Stimulated activated naive B cell treated with anti-CD40 and anti-IgM and Interleukin-4, amounts not matched to agents 10 μg/mL and 1 μg/mL and 100 μg/mL, for 72 hours (primary cell): ENCODE data around the gene PPOX.
A peak's percentile ranks its signal among the peaks of the same experiment; 100 is the strongest.

ENCODE experiments used
- ATAC-seq, 2 donors: fragments of 150-1000 bp; cut with Tn5 transposase; replicated peaks; 2 replicates each; pipeline ENCODE4 v1.10.0; 2021; ENCODE audit warnings: moderate library complexity in 1 of 2
- DNase-seq: peaks from one replicate; pipeline ENCODE4 v3.0.0; 2021
- H3K27ac Mint-ChIP-seq: one replicate; pipeline ENCODE4 v1.8.0; 2022; ENCODE audit warnings: mild to moderate bottlenecking, mixed read lengths
- H3K27me3 Mint-ChIP-seq, 2 donors: one replicate each; pipeline ENCODE4 v1.8.0; 2022; ENCODE audit warnings: mixed read lengths in 2 of 2
- H3K36me3 Mint-ChIP-seq, 2 donors: one replicate each; pipeline ENCODE4 v1.8.0; 2022; ENCODE audit warnings: mixed read lengths in 2 of 2, mild to moderate bottlenecking in 1 of 2
- H3K4me1 Mint-ChIP-seq, 2 donors: one replicate each; pipeline ENCODE4 v1.8.0; 2022; ENCODE audit warnings: mixed read lengths in 2 of 2, mild to moderate bottlenecking in 1 of 2
- H3K4me3 Mint-ChIP-seq, 2 donors: one replicate each; pipeline ENCODE4 v1.8.0; 2022; ENCODE audit warnings: mild to moderate bottlenecking in 2 of 2, mixed read lengths in 2 of 2, moderate library complexity in 1 of 2
- H3K9me3 Mint-ChIP-seq, 2 donors: one replicate each; pipeline ENCODE4 v1.8.0; 2022; ENCODE audit warnings: mixed read lengths in 2 of 2, mild to moderate bottlenecking in 1 of 2

PPOX gene

DNA sequence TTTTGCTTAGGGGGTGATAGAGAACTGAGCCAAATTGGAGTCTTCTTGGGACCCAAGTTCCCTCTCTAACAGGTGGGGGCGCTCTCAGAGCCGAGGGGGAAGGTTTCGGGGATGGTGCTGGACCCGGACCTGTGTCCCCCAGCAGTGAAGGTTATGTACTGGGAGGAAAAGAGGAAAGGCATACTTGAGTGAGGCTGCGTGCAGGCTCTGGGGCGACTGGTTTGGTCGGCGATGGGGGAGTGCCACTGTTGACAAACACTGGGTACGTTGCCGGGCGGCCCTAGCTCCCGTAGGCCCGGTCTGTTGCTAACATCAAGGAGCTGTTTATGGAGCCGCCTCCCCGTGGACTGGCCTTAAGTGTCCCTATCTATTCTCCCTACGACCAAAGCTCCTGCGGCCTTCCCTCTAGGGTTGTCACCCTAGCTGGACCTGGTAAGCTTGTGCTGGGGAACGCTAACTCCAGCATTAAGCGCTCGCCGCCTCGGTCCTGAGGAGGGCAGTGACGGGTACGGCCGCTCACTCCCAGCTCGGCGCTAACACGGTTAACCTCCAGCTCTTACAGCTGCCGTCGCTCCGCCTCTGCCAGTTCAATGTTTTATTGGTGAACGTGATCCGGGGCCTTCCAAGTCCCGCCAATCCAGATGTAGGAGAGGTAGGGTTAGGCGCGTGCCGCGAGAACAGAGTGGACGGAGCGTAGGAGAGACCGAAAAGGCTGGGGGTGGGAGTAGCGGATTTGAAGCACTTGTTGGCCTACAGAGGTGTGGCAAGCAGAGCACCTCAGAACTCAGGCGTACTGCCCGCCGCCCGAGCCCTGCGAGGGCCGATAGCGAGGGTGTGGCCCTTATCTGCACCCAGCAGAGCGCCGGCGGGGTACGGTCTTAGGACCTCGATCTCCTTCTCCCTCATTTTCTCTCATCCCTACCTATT lies at the start of gene PPOX:
PPOX (plus strand) TSS at position 685 of the 927 bp plus-strand sequence. CDS start 422 bp downstream, outside the sequence.
- H3K4me1 Mint-ChIP-seq, result peaks cover 48 to 62% of the 10 kb centered on the region in 2 donors
- H3K27ac Mint-ChIP-seq, result peak within 1 kb of the TSS; percentile 97
- peak; percentile 95 to 96 for ATAC-seq
- peak; percentile 92 for DNase-seq
- no peaks in the 10 kb centered on the region for H3K9me3 Mint-ChIP-seq
- peak within 1 kb of the TSS; percentile 93 to 94 for H3K4me3 Mint-ChIP-seq
- H3K36me3 Mint-ChIP-seq, result peaks cover 27 to 58% of the 10 kb centered on the region in 2 donors
- no peaks in the 10 kb centered on the region for H3K27me3 Mint-ChIP-seq

DNA sequence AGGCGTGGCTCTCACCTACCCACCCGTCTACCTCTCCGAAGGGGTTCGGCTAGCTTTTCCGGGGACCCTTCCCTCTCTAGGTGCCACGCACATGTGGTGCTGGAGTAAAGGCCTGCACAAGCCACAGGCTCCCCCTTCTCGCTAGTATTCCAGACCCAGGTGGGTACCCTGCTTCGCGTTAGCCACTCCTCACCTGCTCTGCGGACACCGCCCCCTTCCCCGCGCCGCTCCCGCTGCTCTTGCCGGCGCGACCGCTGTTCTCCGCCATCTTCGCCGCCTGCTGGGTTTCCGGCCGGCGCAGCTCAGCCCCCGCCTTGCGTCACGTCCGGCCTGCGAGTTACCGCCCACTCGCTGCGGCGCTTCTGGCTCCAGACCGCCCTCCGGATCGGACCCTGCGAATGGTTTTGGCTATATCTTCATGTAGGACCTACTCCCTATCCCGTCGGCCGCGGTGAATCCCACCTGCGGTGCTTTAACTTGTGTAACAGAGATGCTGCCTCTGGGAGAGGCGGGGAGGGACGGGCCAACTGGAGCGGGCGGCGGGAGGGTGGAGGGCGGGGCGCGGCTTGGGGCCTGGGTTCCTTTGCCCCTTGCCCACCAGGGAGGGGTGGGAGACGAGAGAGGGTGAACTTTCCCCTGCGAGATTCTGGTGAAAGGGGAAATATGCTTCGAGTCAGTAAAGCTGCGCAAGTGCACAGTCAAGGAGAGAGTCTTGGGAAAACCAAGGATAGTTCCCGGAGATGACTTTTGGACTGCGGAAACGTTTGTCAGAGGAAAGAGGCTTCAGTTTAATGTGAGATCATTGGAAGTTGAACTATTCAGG lies 48.3 kb upstream of the PPOX start, which contains the start of the genes NIT1 and PFDN2:
NIT1 (plus strand) TSS at position 347 of the 823 bp plus-strand sequence; CDS start at position 419, 72 bp downstream.
PFDN2 (minus strand) TSS at position 279 of the 823 bp plus-strand sequence; CDS start at position 268, 11 bp downstream.
- H3K4me3 Mint-ChIP-seq, result peak within 1 kb of the TSS; percentile 95 to 98
- peaks cover 45 to 83% of the 10 kb centered on the region in 2 donors for H3K4me1 Mint-ChIP-seq
- no peaks in the 10 kb centered on the region for H3K9me3 Mint-ChIP-seq
- peak within 1 kb of the TSS; percentile 95 for H3K27ac Mint-ChIP-seq
- peaks cover 22 to 50% of the 10 kb centered on the region in 2 donors for H3K36me3 Mint-ChIP-seq
- H3K27me3 Mint-ChIP-seq, result no peaks in the 10 kb centered on the region
- ATAC-seq, result peak; percentile 85 to 88
- peak; percentile 80 for DNase-seq

DNA sequence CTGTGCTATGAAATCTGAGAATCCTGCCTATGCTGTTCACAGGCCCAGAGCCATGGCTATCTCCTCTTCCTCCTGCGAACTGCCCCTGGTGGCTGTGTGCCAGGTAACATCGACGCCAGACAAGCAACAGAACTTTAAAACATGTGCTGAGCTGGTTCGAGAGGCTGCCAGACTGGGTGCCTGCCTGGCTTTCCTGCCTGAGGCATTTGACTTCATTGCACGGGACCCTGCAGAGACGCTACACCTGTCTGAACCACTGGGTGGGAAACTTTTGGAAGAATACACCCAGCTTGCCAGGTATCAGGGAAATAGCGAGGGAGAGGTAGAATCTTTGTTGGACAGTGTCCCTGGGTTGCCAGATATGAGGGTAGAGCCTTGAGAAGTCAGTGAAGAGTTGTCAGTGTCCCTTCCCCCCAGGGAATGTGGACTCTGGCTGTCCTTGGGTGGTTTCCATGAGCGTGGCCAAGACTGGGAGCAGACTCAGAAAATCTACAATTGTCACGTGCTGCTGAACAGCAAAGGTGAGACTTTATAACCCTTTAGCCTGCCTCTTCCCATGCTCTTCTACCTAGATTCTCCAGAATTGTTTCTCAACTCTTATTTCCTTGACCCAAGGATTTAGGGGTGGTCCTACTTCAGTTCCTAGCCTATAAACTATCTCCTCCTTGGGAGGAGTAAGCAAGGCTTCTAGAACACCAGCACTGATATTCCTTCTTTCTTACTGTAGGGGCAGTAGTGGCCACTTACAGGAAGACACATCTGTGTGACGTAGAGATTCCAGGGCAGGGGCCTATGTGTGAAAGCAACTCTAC lies 46.9 kb upstream of the PPOX start:
- Mint-ChIP-seq H3K9me3 (no peaks in the 10 kb centered on the region), H3K4me3 (peak overlapping the region; percentile 95 to 98), H3K36me3 (peaks cover 35 to 59% of the 10 kb centered on the region in 2 donors), H3K27me3 (no peaks in the 10 kb centered on the region), H3K27ac (peak overlapping the region; percentile 95), H3K4me1 (peaks cover 38 to 78% of the 10 kb centered on the region in 2 donors)
- peak; percentile 44 to 48 for ATAC-seq
- DNase-seq, result no peak

DNA sequence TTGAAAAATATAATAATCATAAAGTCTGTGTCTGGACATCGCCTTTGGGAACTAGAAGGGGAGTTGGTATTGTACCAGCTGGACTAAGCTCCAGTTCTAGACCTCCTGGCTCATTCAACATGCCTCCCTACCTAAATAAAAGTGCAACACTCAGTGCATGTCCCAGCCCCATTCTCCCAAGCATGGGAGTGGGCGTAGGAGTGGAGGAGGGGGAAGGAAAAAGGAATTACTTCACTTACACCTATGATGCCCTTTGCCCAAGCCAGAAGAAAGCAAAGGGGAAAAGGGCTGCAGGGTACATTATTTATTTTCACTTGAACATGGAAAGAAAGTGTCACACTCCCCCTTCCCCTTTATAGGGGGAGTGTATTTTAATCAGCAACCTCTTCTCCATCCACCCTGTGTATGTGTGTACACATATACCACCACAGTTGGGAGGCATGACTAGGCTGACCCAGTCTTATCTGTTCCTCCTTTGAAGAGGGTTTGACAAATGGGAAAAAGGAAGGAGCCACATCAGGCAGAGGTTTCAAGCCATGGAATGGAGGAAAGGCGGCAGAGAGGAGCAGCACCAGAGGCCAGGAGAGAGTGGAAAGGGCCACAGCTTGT lies 45.1 kb upstream of the PPOX start:
- DNase-seq, result no peak
- Mint-ChIP-seq H3K36me3 (peaks cover 42 to 67% of the 10 kb centered on the region in 2 donors), H3K4me1 (peaks cover 36 to 67% of the 10 kb centered on the region in 2 donors), H3K27me3 (no peaks in the 10 kb centered on the region), H3K9me3 (no peaks in the 10 kb centered on the region), H3K4me3 (peak overlapping the region; percentile 57 to 70), H3K27ac (peak overlapping the region; percentile 84)
- ATAC-seq, result no peak

DNA sequence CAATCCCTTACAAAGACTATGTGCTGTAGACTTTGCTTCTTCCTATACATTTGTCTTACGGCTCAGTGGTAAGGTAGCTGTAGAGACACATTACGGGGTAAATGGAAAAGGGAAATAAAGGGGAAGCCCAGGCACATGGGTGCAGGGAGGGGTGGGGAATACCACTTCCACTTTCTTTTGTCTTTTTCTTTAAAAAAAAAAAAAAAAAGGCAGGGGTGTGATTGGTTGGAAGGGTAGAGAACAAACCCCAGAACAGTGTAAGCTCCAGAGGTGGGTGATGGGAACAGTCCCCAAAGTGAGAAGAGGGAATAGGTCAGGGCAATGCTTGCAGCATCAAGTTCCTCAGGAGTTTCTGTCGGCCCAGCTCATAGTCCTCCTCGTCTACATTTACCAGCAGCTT lies 44.4 kb upstream of the PPOX start:
- Mint-ChIP-seq H3K9me3 (no peaks in the 10 kb centered on the region), H3K27me3 (no peaks in the 10 kb centered on the region), H3K27ac (peak overlapping the region; percentile 84), H3K4me3 (peak overlapping the region; percentile 48 to 57), H3K4me1 (peaks cover 39 to 68% of the 10 kb centered on the region in 2 donors), H3K36me3 (peaks cover 43 to 72% of the 10 kb centered on the region in 2 donors)
- DNase-seq (no peak), ATAC-seq (peak; percentile 33 to 36)

DNA sequence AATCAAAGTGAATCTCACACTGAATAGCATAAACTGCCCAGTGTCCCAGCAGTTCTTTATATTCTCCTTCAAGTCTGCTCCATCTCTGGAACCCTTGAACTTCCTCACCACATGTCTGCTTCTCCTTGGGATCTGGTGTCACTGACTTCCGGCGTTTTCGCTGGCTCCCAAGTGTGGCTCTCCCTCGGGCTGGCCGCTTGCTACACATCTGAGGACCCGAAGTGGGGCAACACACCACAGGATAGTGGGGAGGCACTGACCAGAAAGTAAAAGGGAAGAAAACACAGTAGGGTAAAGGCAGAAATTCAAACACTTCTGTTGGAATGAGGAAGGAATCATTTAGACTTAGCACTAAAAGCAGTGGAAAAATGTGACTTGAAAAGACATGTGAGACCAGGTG lies 43.3 kb upstream of the PPOX start:
- H3K36me3 Mint-ChIP-seq, result peaks cover 42 to 74% of the 10 kb centered on the region in 2 donors
- DNase-seq (no peak), ATAC-seq (no peak)
- peaks cover 42 to 74% of the 10 kb centered on the region in 2 donors for H3K4me1 Mint-ChIP-seq
- no peak overlapping the region for H3K4me3 Mint-ChIP-seq
- peak overlapping the region; percentile 49 for H3K27ac Mint-ChIP-seq
- H3K9me3 Mint-ChIP-seq, result no peaks in the 10 kb centered on the region
- no peaks in the 10 kb centered on the region for H3K27me3 Mint-ChIP-seq

DNA sequence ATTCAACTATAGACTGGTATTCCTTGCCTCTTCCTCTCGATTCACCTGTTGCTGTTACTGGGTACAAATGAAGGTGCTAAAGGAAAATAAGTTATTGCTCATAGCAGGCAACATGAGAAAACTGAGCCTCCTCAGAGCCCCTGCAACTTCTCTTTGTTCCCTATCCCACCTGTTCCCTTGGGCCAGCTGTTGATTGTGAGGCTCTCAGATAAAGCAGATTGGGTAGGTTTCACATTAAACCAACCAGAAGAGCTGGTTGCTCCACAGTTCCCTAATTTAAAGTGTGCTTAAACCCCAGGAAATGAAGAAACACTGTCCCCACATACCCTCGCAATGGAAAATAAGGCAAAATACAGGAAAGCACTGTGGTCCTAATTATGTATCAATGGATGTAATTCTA lies 38.6 kb upstream of the PPOX start:
- ATAC-seq (no peak), DNase-seq (no peak)
- Mint-ChIP-seq H3K9me3 (no peaks in the 10 kb centered on the region), H3K4me3 (no peak overlapping the region), H3K27ac (peak overlapping the region; percentile 54), H3K36me3 (peaks cover 38 to 57% of the 10 kb centered on the region in 2 donors), H3K27me3 (no peaks in the 10 kb centered on the region), H3K4me1 (peaks cover 41 to 73% of the 10 kb centered on the region in 2 donors)

DNA sequence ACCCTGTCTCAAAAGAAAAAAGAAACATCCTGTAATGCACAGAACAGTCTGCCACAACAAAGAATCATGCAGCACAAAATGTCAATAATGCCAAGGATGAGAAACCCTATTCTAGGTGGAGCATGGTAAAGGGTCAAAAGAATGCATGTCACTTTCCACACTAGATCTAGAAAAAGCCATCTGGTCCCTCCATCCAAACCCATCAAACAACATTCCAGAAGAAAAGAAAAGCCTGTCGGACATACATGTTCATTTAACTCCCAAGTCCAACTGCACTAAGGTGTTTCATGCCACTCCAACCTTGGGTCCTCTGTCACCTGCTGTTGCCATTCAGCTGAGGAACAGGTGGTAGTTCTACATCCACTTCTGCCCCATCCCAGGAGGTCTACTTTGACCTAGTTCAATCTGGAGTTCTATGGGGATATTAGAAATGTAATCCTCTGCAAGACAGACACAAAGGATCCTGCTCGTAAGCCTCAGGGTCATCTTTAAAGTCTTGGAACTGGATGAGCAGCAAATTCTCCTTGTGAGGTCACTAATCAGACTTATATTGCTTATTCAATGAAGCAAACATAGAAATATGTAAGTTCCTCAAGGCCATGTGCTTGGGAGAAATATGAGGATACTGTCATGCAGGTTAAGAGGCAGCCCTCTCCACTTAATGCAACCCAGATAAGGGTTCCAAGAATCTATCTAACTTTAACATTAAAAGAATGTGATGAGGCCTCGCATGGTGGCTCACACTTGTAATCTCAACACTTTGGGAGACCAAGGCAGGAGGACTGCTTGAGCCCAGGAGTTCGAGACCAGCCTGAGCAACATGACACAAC lies 37.4 kb upstream of the PPOX start:
- H3K4me3 Mint-ChIP-seq, result no peak overlapping the region
- H3K27me3 Mint-ChIP-seq, result no peaks in the 10 kb centered on the region
- no peak for ATAC-seq
- peaks cover 39 to 64% of the 10 kb centered on the region in 2 donors for H3K4me1 Mint-ChIP-seq
- DNase-seq, result no peak
- no peak overlapping the region for H3K27ac Mint-ChIP-seq
- no peaks in the 10 kb centered on the region for H3K9me3 Mint-ChIP-seq
- peaks cover 29 to 46% of the 10 kb centered on the region in 2 donors for H3K36me3 Mint-ChIP-seq

DNA sequence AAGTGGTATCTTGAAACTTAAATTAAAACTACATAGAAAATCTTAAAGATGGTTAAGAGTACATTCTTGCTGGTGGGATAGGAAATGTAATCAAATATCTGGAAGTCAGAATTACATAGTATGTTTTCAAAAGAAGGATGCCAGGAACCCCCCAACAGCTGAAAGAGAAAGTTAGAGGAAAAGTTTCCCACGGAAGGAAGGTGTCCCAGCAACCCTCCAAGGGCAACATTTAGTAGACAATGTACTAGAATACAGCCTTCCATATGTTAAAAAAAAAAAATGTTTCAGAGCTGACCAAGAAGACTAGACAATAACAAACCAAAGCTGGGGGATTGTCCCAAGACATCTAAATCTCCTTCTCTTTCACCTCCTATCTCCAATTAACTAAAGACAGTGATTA lies 36.0 kb upstream of the PPOX start:
- Mint-ChIP-seq H3K36me3 (peaks cover 24 to 40% of the 10 kb centered on the region in 2 donors), H3K27me3 (no peaks in the 10 kb centered on the region), H3K27ac (no peak overlapping the region), H3K4me1 (peaks cover 36 to 69% of the 10 kb centered on the region in 2 donors), H3K4me3 (no peak overlapping the region), H3K9me3 (no peaks in the 10 kb centered on the region)
- ATAC-seq (no peak), DNase-seq (no peak)

DNA sequence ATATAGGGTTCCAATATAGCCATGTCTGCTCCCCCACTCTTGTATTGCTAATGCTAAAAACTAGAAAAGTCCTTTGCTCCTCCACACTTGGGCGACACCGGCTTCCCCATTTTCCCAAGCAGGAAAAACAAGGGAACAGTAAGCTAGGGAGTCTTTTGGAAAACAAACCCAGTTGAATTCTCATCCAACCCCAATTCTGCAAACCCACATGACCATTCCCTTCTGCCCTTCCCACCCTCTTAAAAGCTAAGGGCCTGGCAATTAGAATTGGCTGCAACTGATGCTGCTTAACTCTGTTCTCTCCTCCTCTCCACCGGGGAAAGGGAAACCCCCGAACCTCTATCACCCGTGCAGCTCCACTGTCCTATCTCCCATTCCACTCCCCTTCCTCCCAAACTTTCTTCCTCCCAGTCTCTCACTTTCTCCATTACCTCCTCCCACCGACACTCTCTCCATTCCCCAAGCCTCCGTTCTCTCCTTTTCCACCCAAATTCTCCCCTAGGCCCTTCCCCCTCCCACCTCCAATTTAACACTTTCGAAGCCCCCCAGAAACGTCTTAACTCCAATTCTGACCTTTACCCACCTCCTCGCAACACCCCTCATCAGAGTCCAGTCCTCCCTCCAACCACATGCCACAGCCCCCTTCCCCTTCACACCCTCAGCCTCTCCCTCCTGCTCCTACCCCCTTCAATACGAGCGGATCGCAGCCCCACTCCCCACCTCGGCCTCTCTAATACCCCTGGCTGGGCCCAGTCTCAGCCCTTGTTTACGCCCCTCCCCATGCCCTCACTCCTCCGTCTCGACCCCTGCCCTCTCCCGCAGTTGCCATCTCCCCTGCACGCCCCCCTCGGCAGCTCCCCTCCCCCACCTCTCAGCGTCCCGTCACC lies 34.5 kb upstream of the PPOX start:
- Mint-ChIP-seq H3K4me3 (no peak overlapping the region), H3K9me3 (no peaks in the 10 kb centered on the region), H3K27ac (no peak overlapping the region), H3K4me1 (peaks cover 30 to 61% of the 10 kb centered on the region in 2 donors), H3K27me3 (no peaks in the 10 kb centered on the region), H3K36me3 (peaks cover 18 to 31% of the 10 kb centered on the region in 2 donors)
- ATAC-seq, result peak in 1 of 2 donors; percentile 24
- DNase-seq, result no peak

DNA sequence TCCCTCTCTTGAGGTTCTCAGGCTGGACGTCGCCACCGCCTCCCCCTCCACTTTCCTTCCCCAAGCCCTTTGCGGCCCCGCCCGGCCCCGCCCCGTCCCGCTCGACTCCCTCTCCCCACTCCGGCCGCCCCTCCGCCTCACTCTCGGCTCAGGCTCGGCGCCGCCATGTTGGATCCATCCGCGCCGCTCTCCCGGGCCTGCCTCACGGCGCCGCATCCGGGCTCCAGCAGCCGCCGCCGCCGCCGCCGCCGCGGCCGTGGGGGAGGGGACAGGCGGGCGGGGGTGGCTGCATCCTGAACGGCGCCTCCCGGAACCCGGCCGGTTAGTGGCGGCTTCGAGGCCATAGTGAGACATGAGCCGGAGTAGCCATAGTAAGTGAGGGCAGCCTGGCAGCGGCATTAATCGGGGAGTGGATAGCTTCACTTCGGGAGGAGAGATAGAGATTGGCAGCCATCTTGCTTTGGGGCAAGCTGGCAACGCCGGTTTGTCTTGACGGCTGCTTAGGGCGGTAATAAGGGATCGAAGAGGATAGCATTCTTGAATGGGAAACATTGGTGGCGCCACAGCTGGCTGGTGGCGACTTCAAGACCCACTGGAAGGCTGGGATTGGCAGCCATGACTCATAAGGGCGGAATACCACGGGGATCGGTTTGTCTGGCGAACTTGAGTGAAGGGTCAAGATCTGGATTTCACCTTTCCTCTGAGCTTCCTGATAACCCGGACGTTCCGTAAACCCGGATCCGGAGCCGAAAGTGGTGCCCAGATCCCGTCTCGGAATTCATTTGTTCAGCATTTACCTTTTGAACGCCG lies 33.6 kb upstream of the PPOX start, which contains the start of gene DEDD:
DEDD (minus strand) TSS at position 258 of the 810 bp plus-strand sequence. CDS start 8,205 bp downstream, outside the sequence.
- H3K4me1 Mint-ChIP-seq, result peaks cover 28 to 55% of the 10 kb centered on the region in 2 donors
- H3K27me3 Mint-ChIP-seq, result no peaks in the 10 kb centered on the region
- ATAC-seq (peak; percentile 95), DNase-seq (peak; percentile 89)
- H3K9me3 Mint-ChIP-seq, result no peaks in the 10 kb centered on the region
- no peak within 1 kb of the TSS for H3K4me3 Mint-ChIP-seq
- H3K36me3 Mint-ChIP-seq, result peaks cover 18 to 25% of the 10 kb centered on the region in 2 donors
- H3K27ac Mint-ChIP-seq, result no peak within 1 kb of the TSS
